Mesenteric fat pad (tissue), 1 donor: ENCODE results near the gene ABR. TPM values are rescaled to one million over a fixed set of nuclear protein-coding genes. Genes with fewer than 3 reads are reported as not detected.

ENCODE experiments used
- DNase-seq: peaks from one replicate; pipeline ENCODE4 v3.0.0-alpha.2; 2020; ENCODE audit warnings: low spot score
- long read RNA-seq: library from polyadenylated mRNA; unstranded; transcript quantifications from one replicate; pipeline ENCODE4 v2.0.0, GENCODE V29; 2020
- total RNA-seq: library from RNA; stranded (reverse); fragmentation: NEBNext Ultra II Directional; extraction: Animal tissue kit (Norgen Biotek cat#: 25700); gene quantifications from one replicate; pipeline ENCODE4 v1.2.1, GENCODE V29; 2021
- donor health status: DM: yes; HTN: yes; CAD: no.

Gene ABR
- 103 TPM for total RNA-seq
- long read RNA-seq, partial matches to known transcripts = 16 of 116 reads
- long read RNA-seq, other reads (novel, unspliced or antisense) = 99 of 116 reads

DNA sequence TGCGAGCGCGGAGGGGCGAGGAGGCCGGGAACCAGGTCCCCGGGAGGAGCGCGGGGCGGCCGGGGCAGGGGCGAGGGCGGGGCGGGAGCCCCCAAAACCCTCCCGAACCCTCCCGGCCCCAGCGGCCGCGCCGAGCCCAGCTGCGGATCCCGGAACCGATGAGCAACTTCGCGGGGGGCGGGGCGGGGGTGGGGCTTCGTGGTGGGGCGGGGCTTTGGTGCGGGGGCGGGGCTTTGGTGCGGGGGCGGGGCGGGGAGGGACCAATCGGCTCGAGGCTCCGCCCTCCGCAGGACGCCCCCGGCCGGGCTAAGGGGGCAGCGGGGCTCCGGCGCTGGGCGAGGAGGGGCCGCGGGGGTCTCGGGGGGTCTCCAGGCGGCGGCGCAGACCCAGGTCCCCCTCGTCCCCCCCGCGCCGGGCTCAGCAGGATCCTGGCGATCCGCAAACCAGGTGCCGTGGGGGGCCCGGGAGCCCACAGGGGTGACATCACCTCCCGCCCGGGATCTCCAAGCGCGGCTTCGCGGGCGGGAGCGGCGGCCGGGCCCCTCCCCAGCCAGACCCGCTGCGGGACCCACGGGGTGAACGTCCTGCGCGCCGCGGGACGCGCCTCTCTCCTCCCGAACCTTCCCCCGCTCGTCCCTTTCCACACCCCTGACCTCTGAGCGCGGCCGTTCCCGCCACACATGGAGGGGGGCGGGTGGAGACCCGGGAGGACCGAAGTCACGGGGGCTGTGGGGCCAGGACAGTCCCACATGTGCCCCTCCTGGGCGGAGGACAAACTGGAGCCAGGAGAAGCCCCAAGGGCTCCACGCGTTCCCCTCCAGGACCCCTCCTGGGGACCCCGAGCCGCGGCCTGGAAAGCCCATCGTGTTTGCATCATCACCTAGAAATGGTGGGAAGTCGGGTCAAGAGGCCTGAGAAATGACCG is at the start of gene ABR:
TSS of gene ABR (minus strand) at position 164 of the 925 bp plus-strand sequence. CDS start 254 bp downstream, outside the sequence.
- DNase-seq = no peak

DNA sequence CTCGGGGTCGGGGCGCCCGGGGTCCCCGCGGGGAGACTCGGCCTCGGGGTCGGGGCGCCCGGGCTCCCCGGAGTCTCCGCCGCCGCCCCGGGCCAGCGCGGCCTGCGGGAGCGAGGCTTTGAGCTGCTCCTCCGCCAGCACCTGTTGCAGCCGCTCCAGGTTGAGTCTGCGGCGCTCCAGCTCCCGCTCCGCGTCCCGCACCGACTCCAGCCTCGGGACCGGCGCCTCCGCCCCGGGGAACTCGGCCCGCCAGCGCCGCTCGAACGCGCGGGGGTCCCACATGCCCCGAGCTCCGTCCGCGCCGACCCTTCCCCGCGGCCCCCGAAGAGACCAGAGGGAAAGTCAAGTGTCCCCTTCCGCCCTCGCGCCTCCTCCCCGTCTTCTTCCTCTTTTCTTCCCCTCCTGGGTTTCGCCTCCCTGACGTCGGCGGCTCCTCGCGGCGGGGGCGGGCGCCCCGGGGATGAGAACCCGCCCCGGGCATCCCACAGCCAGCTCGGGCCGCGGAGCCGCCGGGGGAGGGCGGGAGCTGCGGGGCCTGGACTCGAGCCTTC is 49.6 kb upstream of the ABR start:
- peak; percentile 93 for DNase-seq

DNA sequence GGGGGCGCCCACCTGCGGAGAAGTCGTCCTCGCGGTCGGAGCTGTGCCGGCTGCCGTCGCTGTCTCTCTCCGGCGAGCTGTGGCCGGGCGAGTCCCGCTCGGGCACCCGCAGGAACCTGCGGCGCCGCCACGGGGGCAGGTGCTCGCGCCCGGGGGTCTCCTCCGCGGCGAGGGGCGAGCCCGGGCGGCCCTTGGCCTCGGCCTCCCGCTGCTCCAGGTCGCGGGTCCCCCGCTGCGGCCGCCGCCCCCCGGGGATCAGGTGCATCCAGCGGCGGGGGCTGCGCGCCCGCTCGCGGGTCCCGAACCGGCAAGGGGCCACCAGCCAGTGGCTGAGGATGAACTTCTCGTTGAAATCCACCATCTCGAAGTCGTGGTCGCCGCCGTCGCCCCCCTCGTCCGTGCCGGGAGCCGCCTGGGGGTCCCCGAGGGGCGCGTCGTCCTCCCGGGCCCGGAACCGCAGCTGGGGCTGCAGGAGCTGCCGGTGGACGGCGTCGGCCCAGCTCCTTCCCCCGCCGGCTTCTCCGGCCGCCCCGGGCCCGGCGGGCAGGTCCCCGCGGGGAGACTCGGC is 49.1 kb upstream of the ABR start:
- no peak for DNase-seq

DNA sequence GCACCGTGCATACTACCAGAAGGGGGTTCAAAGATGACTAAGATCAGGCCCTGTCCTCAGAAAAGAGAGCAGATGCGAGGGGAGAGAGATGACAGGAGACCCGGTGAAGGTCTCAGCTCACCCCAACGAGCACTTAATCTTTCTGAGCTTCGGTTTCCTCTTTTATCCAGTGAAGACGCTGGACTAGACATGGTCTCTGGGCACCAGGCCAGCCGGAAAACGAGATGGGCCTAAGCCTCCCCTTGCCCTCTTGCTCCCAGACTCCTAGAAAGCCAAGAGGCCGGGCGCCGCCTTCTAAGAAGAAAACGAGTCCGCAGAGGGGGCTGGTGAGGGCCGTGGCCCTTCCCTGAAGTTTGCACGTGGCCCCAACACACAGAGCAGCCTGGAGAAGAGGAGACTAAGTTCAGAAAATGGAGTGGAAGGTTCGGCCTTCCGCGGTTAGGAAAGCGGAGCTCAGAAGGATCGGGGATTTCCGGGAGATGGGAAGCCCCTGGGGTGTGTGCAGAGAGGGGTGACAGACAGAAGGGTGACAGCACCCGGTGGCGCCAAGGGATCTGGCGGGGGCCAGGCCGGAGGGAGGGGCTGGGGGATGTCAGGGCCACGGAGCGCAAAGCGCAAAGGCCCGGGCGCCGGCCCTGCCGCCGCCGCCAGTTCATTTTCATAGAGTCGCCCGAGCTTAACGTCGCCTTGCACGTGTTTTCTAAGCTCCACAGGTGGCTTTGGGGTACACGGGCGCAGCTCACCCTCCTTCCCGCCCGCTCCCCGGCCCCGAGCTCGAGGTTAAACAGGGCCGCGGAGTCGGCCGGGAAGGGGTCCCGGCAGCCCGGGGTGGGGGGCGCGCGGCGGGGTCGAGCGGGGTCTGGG is 48.4 kb upstream of the ABR start:
- DNase-seq = no peak

DNA sequence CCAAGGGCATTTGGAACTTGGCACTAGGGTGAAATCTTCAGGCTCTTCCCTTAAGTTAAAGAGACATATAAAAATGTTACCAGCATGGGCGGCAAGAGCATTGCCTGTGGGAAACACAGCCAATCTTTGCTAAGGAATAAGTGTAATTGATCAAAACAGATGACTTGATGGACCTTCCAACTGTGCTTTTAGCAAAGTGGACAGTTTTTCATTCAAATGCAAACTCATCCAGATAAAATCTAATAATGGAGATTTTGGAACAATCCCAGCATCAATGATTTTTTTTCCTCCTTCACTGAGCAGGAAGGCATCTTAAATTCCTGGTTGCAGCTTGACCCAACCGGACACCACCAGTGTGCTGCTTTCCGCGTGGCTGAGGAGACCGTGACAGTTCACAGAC is 47.6 kb upstream of the ABR start:
- DNase-seq = no peak

DNA sequence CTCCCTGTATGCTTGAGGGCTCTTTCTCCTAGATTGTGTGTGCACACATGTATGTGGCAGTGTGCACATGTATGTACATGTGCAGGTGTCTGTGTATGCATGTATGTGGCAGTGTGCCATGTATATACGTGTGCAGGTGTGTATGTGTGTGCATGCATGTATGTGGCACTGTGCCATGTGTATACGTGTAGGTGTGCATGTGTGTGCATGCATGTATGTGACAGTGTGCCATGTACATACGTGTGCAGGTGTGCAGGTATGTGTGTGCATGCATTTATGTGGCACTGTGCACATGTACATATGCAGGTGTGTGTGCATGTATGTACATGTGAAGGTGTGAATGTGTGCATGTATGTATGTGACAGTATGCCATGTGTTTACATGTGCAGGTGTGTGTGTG is 46.5 kb upstream of the ABR start:
- DNase-seq = no peak

DNA sequence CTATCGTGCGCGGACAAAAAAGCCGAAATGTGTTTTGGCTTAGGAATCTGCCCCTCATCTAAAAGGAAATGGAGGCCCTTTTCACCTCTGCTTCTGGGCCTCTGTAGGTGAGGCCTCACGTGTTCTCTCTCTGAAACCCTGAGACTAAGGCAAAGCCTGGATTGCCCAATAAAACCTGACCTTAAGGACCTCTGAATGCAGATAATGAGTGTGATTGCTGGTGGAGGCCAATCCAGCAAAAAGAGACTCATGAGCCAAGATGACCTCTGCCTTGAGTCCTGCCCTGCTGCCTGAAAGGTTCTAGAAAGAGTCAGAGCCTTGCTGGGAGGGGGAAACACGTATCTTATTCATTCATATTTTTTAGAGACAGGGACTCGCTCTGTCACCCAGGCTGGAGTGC is 44.5 kb upstream of the ABR start:
- DNase-seq = no peak

DNA sequence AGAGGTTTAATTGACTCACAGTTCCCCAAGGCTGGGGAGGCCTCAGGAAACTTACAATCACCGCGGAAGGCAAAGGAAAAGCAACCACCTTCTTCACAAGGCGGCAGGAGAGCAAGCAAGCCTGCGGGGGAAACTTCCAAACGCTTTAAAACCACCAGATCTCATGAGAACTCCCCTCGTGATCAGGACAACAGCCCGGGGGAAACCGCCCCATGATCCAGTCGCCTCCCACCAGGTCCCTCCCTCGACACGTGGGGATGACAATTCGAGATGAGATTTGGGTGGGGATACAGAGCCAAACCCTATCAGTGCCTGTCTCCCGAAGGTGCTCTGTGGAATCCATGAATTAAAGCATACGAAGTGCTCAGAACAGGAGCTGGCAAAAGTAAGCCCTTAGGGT is 43.9 kb upstream of the ABR start:
- no peak for DNase-seq

DNA sequence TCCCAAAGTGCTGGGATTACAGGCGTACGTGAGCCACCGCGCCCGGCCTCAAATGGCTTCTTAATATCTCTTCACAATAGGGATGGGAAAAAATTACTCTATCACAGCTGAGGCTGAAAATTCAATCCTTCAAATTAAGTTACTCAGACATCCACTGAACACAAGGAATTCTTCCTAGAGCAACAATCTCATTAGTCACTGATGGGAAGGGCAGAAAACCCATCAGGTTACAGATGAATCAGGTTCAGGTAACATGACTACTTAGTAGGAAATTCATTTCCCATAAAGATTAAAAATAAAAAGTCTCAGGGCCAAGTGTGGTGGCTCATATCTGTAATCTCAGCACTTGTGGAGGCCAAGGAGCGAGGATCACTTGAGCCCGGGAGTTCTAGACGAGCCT is 42.5 kb upstream of the ABR start:
- DNase-seq = no peak

DNA sequence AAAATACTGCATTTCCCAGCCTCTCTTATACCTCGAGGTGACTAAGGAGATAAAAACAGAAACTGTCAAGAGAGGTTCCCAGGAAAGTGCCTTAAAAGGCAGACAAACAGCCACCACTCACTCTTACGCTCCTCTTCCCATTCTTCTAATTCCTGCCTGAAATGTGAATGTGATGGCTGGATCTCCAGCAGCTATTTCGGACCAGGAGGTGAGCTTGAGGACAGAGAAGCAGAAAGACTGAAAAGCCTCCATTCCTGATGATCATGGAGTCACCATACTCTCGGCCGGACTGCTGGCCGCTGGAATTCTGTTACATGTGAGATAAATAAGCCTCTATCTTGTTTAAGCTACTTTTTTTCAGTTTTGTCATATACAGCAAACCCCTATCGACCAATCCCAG is 41.4 kb upstream of the ABR start:
- DNase-seq = no peak

DNA sequence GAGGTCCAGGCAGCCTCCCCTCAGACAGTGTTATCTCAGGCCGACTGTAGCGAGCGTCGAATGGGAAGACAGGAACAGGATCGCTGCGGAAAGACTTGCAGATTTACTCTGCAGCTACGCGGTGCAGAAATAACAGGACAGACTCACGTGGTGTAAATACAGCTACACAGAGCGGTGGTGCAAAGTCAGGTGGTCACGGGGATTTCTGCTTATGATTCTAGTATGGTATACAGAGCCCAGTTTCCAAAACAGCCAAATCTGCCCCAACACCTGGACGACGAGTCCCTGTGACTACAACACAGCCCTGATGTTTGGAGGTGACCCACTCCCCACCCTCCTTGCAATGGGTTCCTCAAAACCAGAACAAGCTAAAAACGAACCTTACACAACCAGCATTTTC is 40.6 kb upstream of the ABR start:
- no peak for DNase-seq

DNA sequence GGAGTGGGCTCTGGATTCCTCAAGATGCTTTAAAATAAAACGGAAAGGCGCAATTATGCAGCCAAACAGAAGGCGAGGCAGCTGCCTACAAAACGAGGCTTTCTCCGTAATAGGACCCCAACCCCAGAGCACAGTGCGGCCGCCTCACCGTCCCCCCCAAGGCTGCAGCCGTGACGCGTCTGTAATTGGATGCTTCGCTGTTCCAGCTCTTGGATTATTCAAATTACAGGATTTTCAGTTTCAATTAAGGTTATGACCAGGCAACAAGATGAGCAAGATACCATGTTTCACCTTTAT is 37.3 kb upstream of the ABR start:
- DNase-seq = no peak

DNA sequence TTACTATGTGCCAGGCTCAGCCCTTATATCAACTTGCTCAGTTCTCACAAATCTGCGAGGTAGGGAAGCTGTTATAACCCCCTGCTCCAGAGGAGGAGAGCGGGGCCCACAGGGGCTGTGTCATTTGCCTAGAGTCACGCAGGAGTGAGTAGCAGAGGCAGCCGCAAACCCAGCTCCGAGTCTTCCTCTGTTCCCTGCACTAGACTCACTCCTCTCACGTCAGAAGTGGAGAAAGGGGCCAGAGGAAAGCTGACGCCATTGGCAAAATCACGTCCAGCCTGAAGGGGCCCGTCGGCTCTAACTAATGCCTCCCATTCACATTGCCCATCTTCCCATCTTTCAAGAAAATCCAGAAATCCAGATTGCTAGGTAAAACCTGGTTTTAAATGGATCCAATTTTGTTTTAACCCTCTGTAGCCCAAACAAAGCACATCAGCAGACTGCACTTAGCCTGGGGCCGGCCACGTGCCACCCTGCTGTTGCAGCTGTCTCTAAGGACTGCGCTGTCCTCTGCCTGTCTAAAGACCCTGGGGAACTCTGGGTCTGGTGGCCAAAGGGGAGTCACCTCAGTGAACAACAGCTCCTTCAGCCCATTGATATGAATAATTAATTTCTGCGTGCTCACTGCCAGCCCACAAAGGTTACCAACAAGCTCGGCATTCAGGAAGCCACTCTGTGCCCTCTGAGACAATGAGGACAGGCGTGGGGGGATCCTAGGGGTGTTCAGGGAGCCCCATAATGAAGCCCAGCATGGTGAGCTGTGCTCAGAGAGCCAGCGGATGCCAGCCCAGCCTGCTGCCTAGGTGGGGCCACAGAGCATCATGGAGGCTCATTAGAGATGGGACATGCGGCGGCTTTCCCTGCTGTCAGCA is 36.7 kb upstream of the ABR start:
- DNase-seq = no peak

DNA sequence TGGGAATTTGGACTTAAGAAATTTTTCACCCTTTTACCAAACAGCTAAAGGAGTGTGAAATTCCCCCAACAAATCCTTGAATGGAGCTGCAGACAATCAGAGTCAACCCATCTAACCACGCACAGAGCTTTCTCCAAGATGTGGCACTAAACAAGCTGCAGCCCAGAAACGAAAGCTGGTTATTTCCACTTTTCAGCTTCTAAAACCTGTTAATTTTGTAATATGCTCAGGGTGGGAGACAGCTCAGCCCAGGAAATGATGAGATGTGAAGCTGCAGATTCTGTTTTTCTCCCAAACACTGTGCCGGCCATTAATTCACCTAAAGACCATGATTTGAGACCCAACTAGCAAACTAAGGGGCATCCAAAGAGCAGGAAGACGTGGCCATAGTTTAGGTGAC is 33.2 kb upstream of the ABR start:
- no peak for DNase-seq

DNA sequence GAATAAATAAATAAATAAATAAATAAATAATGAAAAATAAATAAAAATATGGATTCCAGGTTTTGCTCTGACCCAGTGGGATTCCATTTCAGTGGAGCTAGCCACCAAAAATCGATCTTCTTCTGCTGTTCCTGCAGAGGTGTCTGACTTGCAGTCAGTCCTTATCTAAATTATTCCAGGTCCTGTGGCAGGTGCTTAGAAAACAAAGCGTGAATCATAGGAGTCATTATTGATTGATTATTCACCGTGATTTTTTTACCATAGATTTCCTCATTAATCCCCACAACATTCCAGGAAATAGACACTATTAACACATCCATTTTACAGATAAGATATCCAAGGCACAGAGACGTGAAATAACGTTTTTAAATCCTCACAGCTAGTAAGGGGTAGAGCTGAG is 31.5 kb upstream of the ABR start:
- DNase-seq = no peak

DNA sequence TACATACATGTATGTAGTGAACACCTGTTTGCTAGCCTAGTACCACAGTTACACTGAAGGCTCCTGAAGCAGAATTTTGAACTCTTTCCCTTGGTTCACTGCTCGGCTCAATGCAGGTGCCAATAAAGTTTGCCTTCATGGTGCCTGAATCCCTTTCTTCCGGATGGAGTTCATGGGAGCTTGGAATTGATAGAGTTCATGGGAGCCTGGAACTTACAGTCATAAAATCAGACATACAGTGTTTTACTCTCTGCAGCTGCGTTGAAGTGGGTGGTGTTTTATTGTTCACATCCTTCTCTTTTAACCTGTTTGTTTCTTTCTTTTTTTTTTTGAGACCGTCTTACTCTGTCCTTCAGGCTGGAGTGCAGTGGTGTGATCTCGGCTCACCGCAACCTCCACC is 29.2 kb upstream of the ABR start:
- no peak for DNase-seq

DNA sequence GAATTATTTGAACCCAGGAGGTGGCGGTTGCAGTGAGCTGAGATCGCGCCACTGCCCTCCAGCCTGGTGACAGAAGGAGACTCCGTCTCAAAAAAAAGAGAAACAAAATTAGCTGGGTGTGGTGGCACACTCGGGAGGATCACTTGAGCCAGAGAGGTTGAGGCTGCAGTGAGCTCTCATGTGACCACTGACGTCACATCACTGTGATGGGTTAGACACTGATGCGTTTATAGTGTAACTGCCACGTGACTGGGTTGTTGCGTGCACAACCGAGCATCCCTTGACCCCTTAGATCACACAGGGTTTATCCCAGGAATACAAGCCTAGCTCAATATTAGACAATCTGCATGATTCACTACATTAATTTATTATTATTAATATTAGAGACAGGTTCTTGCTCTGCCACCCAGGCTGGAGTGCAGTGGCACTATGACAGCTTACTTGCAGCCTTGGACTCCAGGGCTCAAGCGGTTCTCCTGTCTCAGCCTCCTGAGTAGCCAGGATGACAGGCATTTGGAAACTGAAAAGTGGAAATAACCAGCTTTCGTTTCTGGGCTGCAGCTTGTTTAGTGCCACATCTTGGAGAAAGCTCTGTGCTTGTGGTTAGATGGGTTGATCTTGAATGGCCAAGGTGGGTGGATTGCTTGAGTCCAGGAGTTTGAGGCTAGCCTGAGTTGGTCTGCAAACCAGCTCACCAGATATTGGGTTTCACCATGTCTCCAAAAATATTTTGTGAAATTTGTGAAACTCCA is 26.4 kb upstream of the ABR start:
- DNase-seq = no peak

DNA sequence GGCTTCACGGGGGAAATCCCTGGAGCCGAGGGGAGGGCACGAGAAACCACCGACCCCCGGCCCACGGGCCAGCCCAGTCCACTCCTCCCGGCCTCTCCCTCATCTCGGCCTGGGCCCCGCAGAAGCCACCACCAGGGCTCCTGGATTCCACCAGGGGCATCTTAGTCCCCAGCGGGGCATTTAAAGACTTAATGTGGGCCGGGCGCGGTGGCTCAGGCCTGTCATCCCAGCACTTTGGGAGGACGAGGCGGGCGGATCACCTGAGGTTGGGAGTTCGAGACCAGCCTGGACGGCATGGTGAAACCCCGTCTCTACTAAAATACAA is 24.1 kb upstream of the ABR start:
- DNase-seq = no peak

DNA sequence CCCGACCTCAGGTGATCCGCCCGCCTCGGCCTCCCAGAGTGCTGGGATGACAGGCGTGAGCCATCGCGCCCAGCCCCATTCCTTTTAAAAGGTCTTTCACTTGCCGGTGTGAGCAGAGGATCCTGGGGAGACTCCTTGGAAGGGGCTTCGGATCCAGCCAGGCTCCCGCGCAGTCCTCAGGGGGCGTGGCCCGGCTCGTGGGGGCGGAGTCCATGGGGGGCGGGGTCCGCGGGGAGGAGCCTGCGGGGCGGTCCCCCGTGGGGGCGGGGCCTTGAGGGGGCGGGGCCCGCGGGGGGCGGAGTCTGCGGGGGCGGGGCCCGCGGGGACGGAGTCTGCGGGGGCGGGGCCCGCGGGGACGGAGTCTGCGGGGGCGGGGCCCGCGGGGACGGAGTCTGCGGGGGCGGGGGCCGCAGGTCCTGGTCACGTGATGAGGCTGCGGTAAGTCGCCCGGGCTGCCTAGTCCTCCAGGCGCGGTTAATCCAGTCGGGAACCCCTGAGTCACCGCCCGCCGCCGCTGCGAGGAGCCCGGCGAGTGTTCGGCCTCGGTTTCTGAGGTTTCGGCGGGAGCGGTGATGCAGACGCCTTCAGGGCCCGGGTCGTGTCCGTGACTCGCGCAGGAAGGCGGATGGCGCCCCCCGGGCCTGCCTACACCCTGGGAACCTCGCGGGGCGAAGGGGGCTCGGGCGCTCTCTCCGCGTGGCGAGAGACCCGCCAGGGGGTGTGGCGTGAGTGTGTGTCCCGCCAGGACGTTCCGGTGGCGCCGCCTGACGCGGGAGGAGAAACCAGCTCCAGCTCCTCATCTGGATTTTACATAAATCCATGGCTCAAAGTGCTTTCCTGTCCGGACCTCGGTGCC is 23.6 kb upstream of the ABR start:
- no peak for DNase-seq
